ENCODE data around the gene UCP2. TPM values are rescaled to one million over a fixed set of nuclear protein-coding genes. Genes with fewer than 3 reads are reported as not detected.
A peak's percentile ranks its signal among the peaks of the same experiment; 100 is the strongest.

Gene UCP2
- total and polyA plus RNA-seq, 9 of the 15 experiments (the other 6 are each of a cell fraction or from before 2014, with no cell fraction given): 19.2 to 216 (median 87.9) TPM

DNA sequence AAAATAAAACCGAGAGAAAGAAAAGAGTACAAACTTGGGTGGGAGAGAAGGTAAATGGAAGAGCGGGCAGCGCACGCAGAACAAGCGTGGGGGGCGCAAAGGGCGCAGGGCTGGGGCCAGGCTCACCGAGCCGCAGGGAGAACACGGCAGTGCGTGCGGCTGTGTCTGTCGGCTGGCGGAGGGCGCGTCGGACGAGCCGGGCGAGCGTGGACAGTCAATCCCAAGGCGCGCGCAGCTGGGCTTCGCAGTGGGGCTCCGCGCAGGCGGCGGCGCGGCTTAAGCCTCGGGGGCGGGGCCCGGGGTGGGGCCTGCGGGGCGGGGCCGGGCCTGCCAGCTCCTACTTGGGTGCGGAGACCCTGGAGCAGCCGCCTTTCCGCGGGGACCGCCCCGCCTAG lies at the start of gene UCP2 (continued):
- TF ChIP-seq ZNF165 (CRISPR knock-in tag; IDR thresholded peaks at IDR 0.05; ENCODE audit: borderline replicate concordance) (no peak), TAF15 (IDR thresholded peaks at IDR 0.05; ENCODE audit: low read depth, low read length) (no peak), ZNF507 (tag; conservative IDR thresholded peaks at IDR 0.05) (no peak), ZNF584 (CRISPR knock-in tag; IDR thresholded peaks at IDR 0.05; ENCODE audit: low read depth) (no peak), FIP1L1 (IDR thresholded peaks at IDR 0.05; ENCODE audit: low read depth, low read length, poor library complexity, severe bottlenecking) (no peak), ZNF316 (IDR thresholded peaks at IDR 0.05) (no peak), LEF1 (IDR thresholded peaks at IDR 0.05) (no peak), PHB (CRISPR knock-in tag; IDR thresholded peaks at IDR 0.05) (no peak), ZBTB8A (IDR thresholded peaks at IDR 0.05; ENCODE audit: partially characterized antibody) (no peak), POLR2AphosphoS5 (IDR thresholded peaks at IDR 0.05; ENCODE audit: control insufficient read depth, insufficient read depth, low read depth, low read length) (peak; percentile 15; the same call in 1 of the 2 replicates), FOXJ2 (tag; IDR thresholded peaks at IDR 0.05) (no peak), ZNF282 (CRISPR knock-in tag; IDR thresholded peaks at IDR 0.05) (no peak), ILF3 (IDR thresholded peaks at IDR 0.05; ENCODE audit: borderline replicate concordance) (no peak), ARHGAP35 (IDR thresholded peaks at IDR 0.05; ENCODE audit: partially characterized antibody) (peak; percentile 61), ETV6 (IDR thresholded peaks at IDR 0.05; ENCODE audit: borderline replicate concordance in 1 of 2, low read depth in 2 of 2, low read length in 1 of 2) (no peak), ETV6 (CRISPR knock-in tag; IDR thresholded peaks at IDR 0.05; ENCODE audit: borderline replicate concordance) (no peak), ZNF79 (CRISPR knock-in tag; IDR thresholded peaks at IDR 0.05; ENCODE audit: low read depth) (no peak), ZNF184 (CRISPR knock-in tag; IDR thresholded peaks at IDR 0.05) (no peak)
- TF ChIP-seq, protein P1, sequence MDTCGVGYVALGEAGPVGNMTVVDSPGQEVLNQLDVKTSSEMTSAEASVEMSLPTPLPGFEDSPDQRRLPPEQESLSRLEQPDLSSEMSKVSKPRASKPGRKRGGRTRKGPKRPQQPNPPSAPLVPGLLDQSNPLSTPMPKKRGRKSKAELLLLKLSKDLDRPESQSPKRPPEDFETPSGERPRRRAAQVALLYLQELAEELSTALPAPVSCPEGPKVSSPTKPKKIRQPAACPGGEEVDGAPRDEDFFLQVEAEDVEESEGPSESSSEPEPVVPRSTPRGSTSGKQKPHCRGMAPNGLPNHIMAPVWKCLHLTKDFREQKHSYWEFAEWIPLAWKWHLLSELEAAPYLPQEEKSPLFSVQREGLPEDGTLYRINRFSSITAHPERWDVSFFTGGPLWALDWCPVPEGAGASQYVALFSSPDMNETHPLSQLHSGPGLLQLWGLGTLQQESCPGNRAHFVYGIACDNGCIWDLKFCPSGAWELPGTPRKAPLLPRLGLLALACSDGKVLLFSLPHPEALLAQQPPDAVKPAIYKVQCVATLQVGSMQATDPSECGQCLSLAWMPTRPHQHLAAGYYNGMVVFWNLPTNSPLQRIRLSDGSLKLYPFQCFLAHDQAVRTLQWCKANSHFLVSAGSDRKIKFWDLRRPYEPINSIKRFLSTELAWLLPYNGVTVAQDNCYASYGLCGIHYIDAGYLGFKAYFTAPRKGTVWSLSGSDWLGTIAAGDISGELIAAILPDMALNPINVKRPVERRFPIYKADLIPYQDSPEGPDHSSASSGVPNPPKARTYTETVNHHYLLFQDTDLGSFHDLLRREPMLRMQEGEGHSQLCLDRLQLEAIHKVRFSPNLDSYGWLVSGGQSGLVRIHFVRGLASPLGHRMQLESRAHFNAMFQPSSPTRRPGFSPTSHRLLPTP (IDR thresholded peaks at IDR 0.05; ENCODE audit: borderline replicate concordance, extremely low read depth, insufficient read length): no peak
- TF ChIP-seq, protein P2, sequence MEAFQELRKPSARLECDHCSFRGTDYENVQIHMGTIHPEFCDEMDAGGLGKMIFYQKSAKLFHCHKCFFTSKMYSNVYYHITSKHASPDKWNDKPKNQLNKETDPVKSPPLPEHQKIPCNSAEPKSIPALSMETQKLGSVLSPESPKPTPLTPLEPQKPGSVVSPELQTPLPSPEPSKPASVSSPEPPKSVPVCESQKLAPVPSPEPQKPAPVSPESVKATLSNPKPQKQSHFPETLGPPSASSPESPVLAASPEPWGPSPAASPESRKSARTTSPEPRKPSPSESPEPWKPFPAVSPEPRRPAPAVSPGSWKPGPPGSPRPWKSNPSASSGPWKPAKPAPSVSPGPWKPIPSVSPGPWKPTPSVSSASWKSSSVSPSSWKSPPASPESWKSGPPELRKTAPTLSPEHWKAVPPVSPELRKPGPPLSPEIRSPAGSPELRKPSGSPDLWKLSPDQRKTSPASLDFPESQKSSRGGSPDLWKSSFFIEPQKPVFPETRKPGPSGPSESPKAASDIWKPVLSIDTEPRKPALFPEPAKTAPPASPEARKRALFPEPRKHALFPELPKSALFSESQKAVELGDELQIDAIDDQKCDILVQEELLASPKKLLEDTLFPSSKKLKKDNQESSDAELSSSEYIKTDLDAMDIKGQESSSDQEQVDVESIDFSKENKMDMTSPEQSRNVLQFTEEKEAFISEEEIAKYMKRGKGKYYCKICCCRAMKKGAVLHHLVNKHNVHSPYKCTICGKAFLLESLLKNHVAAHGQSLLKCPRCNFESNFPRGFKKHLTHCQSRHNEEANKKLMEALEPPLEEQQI (IDR thresholded peaks at IDR 0.05): no peak
- TF ChIP-seq, protein P3, sequence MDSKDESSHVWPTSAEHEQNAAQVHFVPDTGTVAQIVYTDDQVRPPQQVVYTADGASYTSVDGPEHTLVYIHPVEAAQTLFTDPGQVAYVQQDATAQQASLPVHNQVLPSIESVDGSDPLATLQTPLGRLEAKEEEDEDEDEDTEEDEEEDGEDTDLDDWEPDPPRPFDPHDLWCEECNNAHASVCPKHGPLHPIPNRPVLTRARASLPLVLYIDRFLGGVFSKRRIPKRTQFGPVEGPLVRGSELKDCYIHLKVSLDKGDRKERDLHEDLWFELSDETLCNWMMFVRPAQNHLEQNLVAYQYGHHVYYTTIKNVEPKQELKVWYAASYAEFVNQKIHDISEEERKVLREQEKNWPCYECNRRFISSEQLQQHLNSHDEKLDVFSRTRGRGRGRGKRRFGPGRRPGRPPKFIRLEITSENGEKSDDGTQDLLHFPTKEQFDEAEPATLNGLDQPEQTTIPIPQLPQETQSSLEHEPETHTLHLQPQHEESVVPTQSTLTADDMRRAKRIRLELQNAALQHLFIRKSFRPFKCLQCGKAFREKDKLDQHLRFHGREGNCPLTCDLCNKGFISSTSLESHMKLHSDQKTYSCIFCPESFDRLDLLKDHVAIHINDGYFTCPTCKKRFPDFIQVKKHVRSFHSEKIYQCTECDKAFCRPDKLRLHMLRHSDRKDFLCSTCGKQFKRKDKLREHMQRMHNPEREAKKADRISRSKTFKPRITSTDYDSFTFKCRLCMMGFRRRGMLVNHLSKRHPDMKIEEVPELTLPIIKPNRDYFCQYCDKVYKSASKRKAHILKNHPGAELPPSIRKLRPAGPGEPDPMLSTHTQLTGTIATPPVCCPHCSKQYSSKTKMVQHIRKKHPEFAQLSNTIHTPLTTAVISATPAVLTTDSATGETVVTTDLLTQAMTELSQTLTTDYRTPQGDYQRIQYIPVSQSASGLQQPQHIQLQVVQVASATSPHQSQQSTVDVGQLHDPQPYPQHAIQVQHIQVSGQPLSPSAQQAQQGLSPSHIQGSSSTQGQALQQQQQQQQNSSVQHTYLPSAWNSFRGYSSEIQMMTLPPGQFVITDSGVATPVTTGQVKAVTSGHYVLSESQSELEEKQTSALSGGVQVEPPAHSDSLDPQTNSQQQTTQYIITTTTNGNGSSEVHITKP (IDR thresholded peaks at IDR 0.05; ENCODE audit: partially characterized antibody): no peak

All from K562 (cell line).